PC-9 (cell line): ENCODE measurements around the gene FSIP1.

Source experiments
- CTCF ChIP-seq: fragments of 200-600 bp; sonication (generic); conservative IDR thresholded peaks from 2 replicates; pipeline ENCODE4 v1.6.1; 2017; ENCODE audit warnings: mixed run types, antibody characterized with exemption, mild to moderate bottlenecking, moderate library complexity
- EZH2 ChIP-seq: fragments of 200-600 bp; sonication (generic); IDR thresholded peaks from 2 replicates; pipeline ENCODE4 v1.8.0; 2017; ENCODE audit warnings: antibody characterized with exemption, low read depth

DNA sequence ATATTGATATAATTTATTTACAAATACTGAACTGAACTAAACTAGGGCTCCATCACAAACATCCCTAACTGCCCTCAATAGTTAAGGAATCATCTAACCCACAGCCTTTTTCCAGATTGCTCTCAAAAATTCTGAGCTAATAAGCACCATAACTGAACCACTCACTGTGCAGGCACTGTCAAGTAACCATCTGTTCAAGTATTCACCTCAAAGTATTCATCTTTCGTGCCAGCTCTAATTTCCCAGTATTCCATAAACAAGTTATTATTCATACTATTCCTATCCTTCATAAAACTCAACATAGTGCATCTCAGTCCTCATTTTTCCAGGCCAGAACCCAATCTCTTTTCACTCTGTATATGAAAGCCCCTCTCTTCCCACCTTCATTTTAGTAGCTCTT, 160.7 kb downstream of the FSIP1 start:
- no peak for TF ChIP-seq CTCF
- no peak for TF ChIP-seq EZH2
